ENCODE measurements around the gene STAG1.
"Not testable (repeated sequence)": the region's sequence is repeated elsewhere in the genome, so short reads cannot be mapped to it uniquely, and the experiment has no call there.

The STAG1 gene

GRCh38 chr3:136752172-136752421 lies at the start of gene STAG1:
STAG1 (minus strand) TSS chr3:136752378; CDS start chr3:136630898, 121,480 bp downstream.
- DNase-seq (ENCODE audit: low read depth in 3 of 3), result no peak

GRCh38 chr3:136801146-136801545 lies 49.0 kb upstream of the STAG1 start:
- not testable (repeated sequence) for DNase-seq (ENCODE audit: low read depth in 3 of 3)

- DNase-seq (ENCODE audit: low read depth in 3 of 3), result no peak
Measured at GRCh38 chr3:136792556-136793330, 40.6 kb upstream of the STAG1 start.

DNA sequence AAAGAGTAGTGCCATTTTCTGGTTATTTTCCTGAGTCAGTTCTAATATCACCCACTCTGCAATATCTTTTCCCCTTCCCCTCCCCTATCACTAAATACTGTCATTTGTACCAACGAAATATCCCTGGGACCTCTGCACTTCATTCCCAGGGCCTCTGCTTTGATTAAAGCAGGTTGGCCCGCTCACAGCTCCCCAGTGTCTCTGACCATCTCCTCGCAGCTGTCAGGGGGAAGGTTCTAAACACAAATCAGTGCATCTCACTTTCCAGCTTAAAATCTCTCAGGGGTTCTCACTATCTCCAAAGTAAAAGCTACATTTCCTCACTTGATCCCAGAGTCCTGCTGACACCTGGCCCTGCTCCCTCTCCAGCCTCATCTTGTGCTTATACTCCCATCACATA lies 38.6 kb upstream of the STAG1 start:
- no peak for DNase-seq (ENCODE audit: low read depth in 3 of 3)

GRCh38 chr3:136789976-136790375 lies 37.8 kb upstream of the STAG1 start:
- DNase-seq (ENCODE audit: low read depth in 3 of 3), result no peak

- DNase-seq (ENCODE audit: low read depth in 3 of 3), result no peak
Measured at GRCh38 chr3:136788154-136788553, 36.0 kb upstream of the STAG1 start.

DNA sequence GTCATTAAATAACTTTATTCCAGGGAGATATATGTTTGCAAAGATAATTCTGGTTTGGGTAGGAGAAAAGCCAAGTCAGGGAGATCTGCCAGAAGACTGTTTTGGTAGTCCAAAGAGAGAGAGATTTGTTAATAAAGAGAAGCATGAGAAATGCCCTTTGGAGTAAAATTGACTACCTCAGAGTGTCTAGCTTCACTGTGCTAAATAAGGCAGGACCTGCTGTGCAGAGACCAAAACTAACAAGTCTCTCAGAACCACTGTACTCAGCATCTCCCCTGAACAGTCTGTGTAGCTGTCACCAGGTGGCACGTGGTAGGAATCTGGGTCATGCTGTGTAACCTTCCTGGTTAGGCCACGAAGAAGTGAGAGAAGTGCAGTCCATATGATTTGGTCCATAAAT lies 35.2 kb upstream of the STAG1 start:
- DNase-seq (ENCODE audit: low read depth in 3 of 3), result no peak

- DNase-seq (ENCODE audit: low read depth in 3 of 3), result no peak
Measured at GRCh38 chr3:136783708-136784191, 31.6 kb upstream of the STAG1 start.

- DNase-seq (ENCODE audit: low read depth in 3 of 3), result no peak
Measured at GRCh38 chr3:136780741-136781140, 28.6 kb upstream of the STAG1 start.

DNA sequence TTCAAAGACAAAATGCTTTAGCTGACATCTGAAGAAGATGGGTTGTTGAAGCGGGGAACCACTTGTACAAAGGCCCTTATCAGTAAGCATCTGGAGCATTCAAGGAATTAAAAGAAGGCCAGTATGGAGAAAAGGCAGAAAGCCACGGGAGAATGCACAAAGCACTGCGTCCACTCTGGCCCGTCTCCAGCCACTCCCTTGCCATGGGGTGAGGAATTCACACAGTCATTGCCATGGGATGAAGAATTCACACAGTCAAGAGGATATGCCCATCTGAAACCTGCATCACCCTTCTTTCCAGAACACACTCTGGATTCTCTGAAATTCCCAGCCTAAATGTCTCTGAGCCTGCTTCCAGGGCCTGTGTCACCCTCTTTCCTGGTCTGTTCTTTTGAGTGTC lies 26.7 kb upstream of the STAG1 start:
- no peak for DNase-seq (ENCODE audit: low read depth in 3 of 3)

DNA sequence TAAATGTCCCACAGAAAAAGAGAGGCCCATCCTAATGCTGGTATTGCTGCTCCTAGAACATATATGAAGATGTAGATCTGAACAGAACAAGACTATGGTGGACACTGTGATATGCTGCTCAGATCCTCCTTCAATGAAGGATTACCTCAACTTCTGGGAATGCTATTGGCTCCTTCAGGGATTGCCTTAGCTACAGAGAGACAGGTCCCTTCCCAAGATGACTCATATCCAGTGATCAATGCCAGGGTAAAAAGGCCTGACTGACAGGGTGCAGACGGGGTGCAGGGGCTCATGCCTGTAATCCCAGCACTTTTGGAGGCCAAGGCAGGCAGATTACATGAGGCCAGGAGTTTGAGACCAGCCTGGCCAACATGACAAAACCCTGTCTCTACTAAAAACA lies 20.5 kb upstream of the STAG1 start:
- DNase-seq (ENCODE audit: low read depth in 3 of 3), result no peak

GRCh38 chr3:136758160-136759102 lies 6.3 kb upstream of the STAG1 start:
- not testable (repeated sequence) for DNase-seq (ENCODE audit: low read depth in 3 of 3)

GRCh38 chr3:136755192-136755591 lies 3.0 kb upstream of the STAG1 start:
- no peak for DNase-seq (ENCODE audit: low read depth in 3 of 3)

- no peak for DNase-seq (ENCODE audit: low read depth in 3 of 3)
Measured at GRCh38 chr3:136753326-136753939, 1.3 kb upstream of the STAG1 start.

- DNase-seq (ENCODE audit: low read depth in 3 of 3), result peak; percentile 96 to 98 (median 97)
Measured at GRCh38 chr3:136752422-136753325, 496 bp upstream of the STAG1 start.

- DNase-seq (ENCODE audit: low read depth in 3 of 3), result peak; percentile 22 to 53 (median 37)
Measured at GRCh38 chr3:136751316-136752171, 634 bp downstream of the STAG1 start.

DNA sequence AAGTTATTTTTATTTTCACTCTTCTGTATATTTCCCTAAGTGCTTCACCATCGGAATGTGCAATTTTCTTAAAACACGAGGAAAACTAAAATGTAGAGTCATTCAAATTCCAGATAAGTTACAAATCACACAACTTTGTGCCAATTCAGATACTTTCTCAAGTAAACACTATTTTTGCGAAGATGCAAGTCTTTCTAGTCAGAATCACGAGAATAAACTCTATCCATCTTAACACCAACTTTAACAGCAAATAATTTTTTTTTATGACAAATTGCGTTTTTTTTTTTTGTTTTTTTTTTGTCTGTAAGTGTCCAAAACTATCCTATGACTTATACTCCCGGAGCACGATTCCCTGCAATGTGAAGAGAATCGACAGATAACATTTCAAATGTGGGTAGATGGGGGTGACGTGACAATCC lies 1.3 kb downstream of the STAG1 start:
- DNase-seq (ENCODE audit: low read depth in 3 of 3), result no peak

GRCh38 chr3:136750209-136750896 lies 1.8 kb downstream of the STAG1 start:
- DNase-seq (ENCODE audit: low read depth in 3 of 3), result no peak

DNA sequence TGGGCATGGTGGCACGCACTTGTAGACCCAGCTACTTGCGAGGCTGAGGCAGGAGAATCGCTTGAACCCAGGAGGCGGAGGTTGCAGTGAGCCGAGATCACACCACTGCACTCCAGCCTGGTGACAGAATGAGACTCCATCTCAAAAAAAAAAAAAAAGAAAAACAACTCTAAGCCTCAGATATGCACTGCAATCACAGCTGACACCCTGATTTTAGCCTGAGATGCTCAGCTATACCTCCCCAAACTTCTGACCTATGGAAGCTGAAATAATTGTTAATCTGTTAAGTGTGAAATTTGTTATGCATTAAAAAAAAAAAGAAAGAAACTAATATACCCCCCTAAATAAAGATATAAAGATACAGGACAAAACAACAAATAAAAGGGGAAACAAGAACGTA lies 2.6 kb downstream of the STAG1 start:
- DNase-seq (ENCODE audit: low read depth in 3 of 3), result not testable (repeated sequence)

- DNase-seq (ENCODE audit: low read depth in 3 of 3), result no peak
Measured at GRCh38 chr3:136749091-136749490, 3.1 kb downstream of the STAG1 start.
